Epithelial cell of proximal tubule (primary cell): ENCODE measurements around the gene ITGA8. TPM values are rescaled to one million over a fixed set of nuclear protein-coding genes. Genes with fewer than 3 reads are reported as not detected.

ENCODE experiments used
- DNase-seq: peaks from one replicate; pipeline ENCODE4 v3.0.0-alpha.2; 2011; ENCODE audit warnings: low read depth
- H3K4me3 ChIP-seq: 2 replicates; pipeline ENCODE4 v1.5.1; 2011; ENCODE audit warnings: low read depth, mild to moderate bottlenecking, low read length
- total RNA-seq: library from RNA; depleted of rRNA; stranded (reverse); fragments of >200 nt; gene quantifications from 2 replicates; pipeline ENCODE4 v1.2.3, GENCODE V29; 2015
- TF ChIP-seq, protein P1 (sequence below): conservative IDR thresholded peaks from 2 replicates; pipeline ENCODE4 v1.5.1; 2012; ENCODE audit warnings: low read depth, mild to moderate bottlenecking, low read length

Gene ITGA8
- total RNA-seq, 1 donor from 2014 or later, result 0.06 TPM

DNA sequence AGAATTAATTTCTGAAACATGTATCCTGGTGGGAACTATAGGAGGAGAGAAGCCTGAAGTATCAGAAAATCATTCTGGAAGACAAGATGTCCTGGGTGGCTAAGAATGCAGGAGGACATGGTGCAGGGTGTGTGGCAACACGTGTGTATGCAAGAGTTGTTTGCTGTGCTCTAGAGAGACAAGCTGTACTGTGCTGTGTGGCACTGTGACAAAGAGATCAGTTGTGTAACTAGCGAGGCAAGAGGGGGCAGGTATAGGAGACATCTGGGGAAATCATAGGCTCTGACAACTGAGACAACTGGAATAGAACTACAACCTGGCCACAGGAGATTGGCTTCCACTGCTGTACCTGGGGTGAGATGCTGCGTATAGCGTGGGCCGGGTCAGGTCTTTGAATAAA lies 9.3 kb downstream of the ITGA8 start:
- no peak overlapping the region for H3K4me3 ChIP-seq
- TF ChIP-seq, protein P1, sequence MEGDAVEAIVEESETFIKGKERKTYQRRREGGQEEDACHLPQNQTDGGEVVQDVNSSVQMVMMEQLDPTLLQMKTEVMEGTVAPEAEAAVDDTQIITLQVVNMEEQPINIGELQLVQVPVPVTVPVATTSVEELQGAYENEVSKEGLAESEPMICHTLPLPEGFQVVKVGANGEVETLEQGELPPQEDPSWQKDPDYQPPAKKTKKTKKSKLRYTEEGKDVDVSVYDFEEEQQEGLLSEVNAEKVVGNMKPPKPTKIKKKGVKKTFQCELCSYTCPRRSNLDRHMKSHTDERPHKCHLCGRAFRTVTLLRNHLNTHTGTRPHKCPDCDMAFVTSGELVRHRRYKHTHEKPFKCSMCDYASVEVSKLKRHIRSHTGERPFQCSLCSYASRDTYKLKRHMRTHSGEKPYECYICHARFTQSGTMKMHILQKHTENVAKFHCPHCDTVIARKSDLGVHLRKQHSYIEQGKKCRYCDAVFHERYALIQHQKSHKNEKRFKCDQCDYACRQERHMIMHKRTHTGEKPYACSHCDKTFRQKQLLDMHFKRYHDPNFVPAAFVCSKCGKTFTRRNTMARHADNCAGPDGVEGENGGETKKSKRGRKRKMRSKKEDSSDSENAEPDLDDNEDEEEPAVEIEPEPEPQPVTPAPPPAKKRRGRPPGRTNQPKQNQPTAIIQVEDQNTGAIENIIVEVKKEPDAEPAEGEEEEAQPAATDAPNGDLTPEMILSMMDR, result no peak
- DNase-seq, result no peak

DNA sequence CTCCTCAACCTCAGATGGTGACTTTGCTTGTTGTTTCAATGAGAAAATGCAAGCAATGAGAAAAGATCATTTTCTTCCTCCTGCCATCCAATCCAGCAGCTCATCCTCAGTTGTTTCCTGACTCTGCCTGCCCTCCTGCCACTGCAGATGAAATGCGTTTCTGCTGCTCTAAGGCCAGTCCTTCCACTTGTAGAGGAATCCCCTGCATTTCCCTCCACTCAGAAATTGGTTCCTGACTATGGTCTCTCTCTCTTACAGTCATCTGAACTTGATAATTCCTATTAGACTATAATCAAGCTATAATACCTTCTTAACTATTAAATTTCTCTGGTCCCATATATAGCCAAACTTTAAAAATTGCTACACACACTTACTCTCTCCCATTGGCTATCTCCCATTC lies 14.4 kb downstream of the ITGA8 start:
- DNase-seq, result no peak
- H3K4me3 ChIP-seq, result no peak overlapping the region
- TF ChIP-seq, protein P1, result no peak

DNA sequence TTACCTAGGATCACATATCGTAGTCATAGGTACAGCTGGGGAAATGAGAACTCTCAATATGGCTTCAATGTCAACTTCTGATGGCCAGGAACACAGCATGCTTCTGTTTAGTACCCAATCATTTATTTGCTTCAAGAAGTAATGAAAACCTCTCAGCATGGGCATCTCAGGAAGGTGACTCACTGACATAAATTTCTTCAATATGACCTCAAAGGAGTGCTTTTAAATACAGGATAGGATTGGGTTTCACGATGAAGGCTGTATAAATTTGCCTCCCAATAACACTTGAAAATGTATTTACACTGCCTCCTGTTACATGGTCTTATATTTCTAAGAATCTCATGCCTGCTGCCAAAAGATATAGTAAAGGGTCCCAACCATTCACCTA lies 15.1 kb downstream of the ITGA8 start:
- DNase-seq, result no peak
- TF ChIP-seq, protein P1, result no peak
- H3K4me3 ChIP-seq, result no peak overlapping the region

DNA sequence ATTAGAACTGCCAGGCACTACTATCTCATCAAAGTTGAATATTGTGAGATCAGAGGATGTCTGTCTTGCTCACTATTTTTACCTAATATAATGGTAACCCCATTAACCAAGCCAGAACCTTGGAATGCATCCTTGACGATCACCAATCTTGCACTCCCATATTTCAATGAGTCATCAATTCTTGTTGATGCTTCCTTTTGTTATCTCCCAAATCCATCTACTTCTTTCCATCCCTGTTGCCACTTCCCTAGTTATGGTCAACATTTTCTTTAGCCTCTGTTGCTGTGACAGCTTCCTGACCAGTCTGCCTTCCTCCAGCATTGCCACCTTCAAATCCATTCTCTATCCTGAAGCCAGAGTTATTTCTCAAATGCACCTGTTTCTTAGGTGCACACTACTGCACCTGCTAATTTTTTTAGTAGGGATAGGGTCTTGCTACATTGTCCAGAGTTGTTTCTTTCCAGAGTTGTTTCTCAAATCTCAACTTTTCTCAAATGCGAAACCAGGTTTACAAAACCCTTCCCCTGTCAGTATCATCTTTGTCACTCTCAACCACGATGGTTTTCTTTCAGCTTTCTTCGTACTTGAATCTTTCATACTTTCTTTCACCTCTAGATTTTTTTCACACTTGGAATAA lies 15.7 kb downstream of the ITGA8 start:
- DNase-seq, result no peak
- TF ChIP-seq, protein P1, result no peak
- no peak overlapping the region for H3K4me3 ChIP-seq

DNA sequence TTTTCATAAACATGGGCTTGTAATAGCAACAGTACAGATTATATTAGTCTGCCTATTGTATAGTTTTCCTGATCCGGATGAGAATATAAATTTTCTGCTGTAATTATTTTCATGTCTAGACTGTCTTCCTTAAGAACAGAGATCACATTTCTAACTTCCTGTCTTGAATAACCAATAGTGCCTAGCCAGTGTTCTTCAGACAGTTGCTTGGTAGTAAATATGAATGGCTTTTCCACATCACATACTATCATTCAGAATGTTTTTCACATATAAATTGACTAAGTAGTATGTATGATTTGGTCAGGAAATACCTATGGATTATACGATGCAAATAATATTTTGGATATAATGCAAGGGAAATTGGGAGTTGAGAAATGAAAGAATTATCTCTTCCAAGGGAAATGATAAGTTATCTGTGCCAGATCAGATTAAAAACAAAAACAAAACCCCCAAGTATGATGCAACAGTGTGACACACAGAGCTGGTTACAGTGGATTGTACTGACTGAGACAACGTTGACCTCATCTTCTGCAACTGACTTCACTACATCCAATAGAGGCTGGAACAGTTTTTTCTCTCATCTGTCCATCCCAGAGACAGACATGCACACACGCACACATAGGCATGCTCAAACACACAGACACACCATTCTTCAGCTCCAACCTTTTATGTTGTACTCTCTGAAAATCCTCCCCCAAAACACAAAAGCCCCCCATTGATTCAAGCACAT lies 16.4 kb downstream of the ITGA8 start:
- DNase-seq, result no peak
- TF ChIP-seq, protein P1, result no peak
- no peak overlapping the region for H3K4me3 ChIP-seq

DNA sequence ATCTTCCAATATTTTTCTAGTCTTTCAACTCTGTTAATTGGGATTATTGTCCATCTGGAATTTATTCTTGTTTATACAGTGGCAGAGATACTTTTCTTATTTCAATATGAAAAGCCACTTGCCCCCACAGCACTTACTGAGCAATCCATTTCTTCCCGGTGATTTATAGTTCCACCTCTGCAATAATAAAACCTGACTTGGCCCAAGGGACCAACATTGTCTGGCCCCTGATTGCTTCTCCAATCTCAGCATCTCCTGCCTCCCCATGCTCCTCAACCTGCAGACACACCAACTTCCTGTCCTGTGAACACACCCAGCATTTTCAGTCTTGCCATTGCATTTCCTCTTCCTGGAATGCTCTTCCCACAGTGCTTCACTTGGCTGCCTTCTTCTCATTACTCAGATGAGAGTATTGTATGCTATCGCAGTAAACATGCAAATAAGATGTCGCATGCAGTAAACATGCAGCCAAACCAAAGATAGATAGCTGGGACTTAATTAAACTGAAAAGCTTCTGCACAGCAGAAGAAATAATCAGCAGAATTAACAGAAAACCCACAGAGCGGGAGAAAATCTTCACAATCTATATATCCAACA lies 19.5 kb downstream of the ITGA8 start:
- TF ChIP-seq, protein P1, result no peak
- H3K4me3 ChIP-seq, result no peak overlapping the region
- no peak for DNase-seq

DNA sequence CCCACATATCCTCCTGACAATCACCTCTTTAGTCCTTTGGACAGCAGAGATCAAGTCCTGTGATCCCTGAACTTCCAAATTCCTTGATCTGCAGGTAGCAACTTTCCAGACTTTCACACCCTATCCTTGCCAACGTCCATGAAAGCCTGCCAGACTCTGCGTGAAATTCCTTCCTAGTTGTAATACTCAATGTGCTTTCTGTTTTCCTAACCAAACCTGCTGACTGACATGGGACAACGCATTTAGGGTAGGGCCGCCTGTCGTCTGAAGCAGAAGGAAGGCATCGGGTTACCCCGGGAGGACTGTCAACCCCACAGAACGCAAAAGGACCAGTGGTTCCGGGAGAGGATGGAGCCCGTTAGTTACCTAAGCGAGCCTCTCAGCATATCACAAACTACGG lies 23.9 kb downstream of the ITGA8 start:
- DNase-seq, result no peak
- no peak overlapping the region for H3K4me3 ChIP-seq
- TF ChIP-seq, protein P1, result no peak
